K562 (cell line): Measurements from ENCODE around the gene ZNF487. TPM values are rescaled to one million over a fixed set of nuclear protein-coding genes. Genes with fewer than 3 reads are reported as not detected.

ENCODE experiments used
- BHLHE40 ChIP-seq: IDR thresholded peaks from 2 replicates; pipeline ENCODE4 v1.6.1; 2011; ENCODE audit warnings: low read length, improper control_type of control experiment
- COPS2 ChIP-seq: fragments of 450-650 bp; conservative IDR thresholded peaks from 2 replicates; pipeline ENCODE4 v1.6.1; 2016; ENCODE audit warnings: mild to moderate bottlenecking, moderate library complexity
- CREB3 ChIP-seq: fragments of 450-650 bp; conservative IDR thresholded peaks from 2 replicates; pipeline ENCODE4 v1.6.1; 2016; ENCODE audit warnings: missing genetic modification characterization, low read depth, mild to moderate bottlenecking, missing compliant biosample characterization, moderate library complexity
- DNMT1 ChIP-seq: fragments of 450-650 bp; IDR thresholded peaks from 2 replicates; pipeline ENCODE4 v1.6.1; 2016; ENCODE audit warnings: antibody characterized with exemption, mild to moderate bottlenecking
- ELF2 ChIP-seq: fragments of 250-450 bp; sonication (Bioruptor Pico); IDR thresholded peaks from 2 replicates; pipeline ENCODE4 v1.5.0; 2021; ENCODE audit warnings: mild to moderate bottlenecking
- IRF9 ChIP-seq: fragments of 450-650 bp; IDR thresholded peaks from 2 replicates; pipeline ENCODE4 v1.6.1; 2016; ENCODE audit warnings: missing biosample characterization, missing genetic modification characterization
- KDM5B ChIP-seq: fragments of 200-600 bp; sonication (generic); IDR thresholded peaks from 2 replicates; pipeline ENCODE4 v1.6.1; 2012; ENCODE audit warnings: low read depth, mild to moderate bottlenecking, moderate library complexity, low read length, control low read depth, inconsistent platforms; ENCODE audit not compliant: insufficient replicate concordance
- MIER1 ChIP-seq: fragments of 450-650 bp; IDR thresholded peaks from 2 replicates; pipeline ENCODE4 v1.6.1; 2016; ENCODE audit warnings: antibody characterized with exemption, mild to moderate bottlenecking, low read depth
- NCOA1 ChIP-seq: fragments of 450-650 bp; IDR thresholded peaks from 2 replicates; pipeline ENCODE4 v1.6.1; 2016; ENCODE audit warnings: low read depth
- NFXL1 ChIP-seq: fragments of 450-650 bp; formaldehyde crosslinking; IDR thresholded peaks from 2 replicates; pipeline ENCODE4 v1.4.0; 2021; ENCODE audit warnings: mild to moderate bottlenecking
- NFYB ChIP-seq: IDR thresholded peaks from 2 replicates; pipeline ENCODE4 v1.6.1; 2011; ENCODE audit warnings: mild to moderate bottlenecking, moderate library complexity; ENCODE audit not compliant: insufficient read length; ENCODE audit errors: extremely low read depth
- PPARD ChIP-seq: fragments of 250-450 bp; sonication (Bioruptor Pico); IDR thresholded peaks from 2 replicates; pipeline ENCODE4 v1.8.0; 2022; ENCODE audit warnings: inconsistent platforms, mild to moderate bottlenecking, moderate library complexity
- SMAD1 ChIP-seq: fragments of 150-350 bp; IDR thresholded peaks from 2 replicates; pipeline ENCODE4 v1.6.1; 2014; ENCODE audit warnings: low read length, low read depth; ENCODE audit not compliant: partially characterized antibody
- SP1 ChIP-seq: sonication (generic); formaldehyde crosslinking; IDR thresholded peaks from 2 replicates; pipeline ENCODE4 v1.8.1; 2022; ENCODE audit warnings: mild to moderate bottlenecking, missing genetic modification reagents
- SPI1 ChIP-seq: IDR thresholded peaks from 2 replicates; pipeline ENCODE4 v1.6.1; 2011; ENCODE audit warnings: low read depth, low read length, control low read depth, borderline replicate concordance
- SRF ChIP-seq, 2 experiments: fragments of 250-450, 450-650 bp in 1 of 2; sonication (Bioruptor Pico) in 1 of 2; sonication (generic) in 1 of 2; formaldehyde crosslinking; IDR thresholded peaks; 2 replicates each; pipeline versions ENCODE4 v1.5.0 to v1.5.1; 2020 to 2022; ENCODE audit warnings: mild to moderate bottlenecking in 1 of 2, missing genetic modification reagents in 1 of 2
- SRSF1 ChIP-seq: fragments of 200-400 bp; formaldehyde crosslinking; IDR thresholded peaks from 2 replicates; pipeline ENCODE4 v1.6.1; 2017; ENCODE audit warnings: mild to moderate bottlenecking, low read depth, low read length, moderate library complexity
- STAT6 ChIP-seq: sonication (generic); formaldehyde crosslinking; IDR thresholded peaks from 2 replicates; pipeline ENCODE4 v1.8.1; 2023; ENCODE audit warnings: mild to moderate bottlenecking, missing genetic modification reagents
- ZBTB12 ChIP-seq: fragments of 250-450 bp; sonication (Bioruptor Pico); IDR thresholded peaks from 2 replicates; pipeline ENCODE4 v1.4.0; 2020
- ZNF324 ChIP-seq: fragments of 250-450 bp; sonication (Bioruptor Pico); IDR thresholded peaks from 2 replicates; pipeline ENCODE4 v1.4.0; 2020; ENCODE audit warnings: mild to moderate bottlenecking
- ZNF511 ChIP-seq: sonication (generic); formaldehyde crosslinking; IDR thresholded peaks from 2 replicates; pipeline ENCODE4 v1.8.0; 2022; ENCODE audit warnings: mild to moderate bottlenecking, missing genetic modification reagents
- ZNF780A ChIP-seq: fragments of 250-450 bp; sonication (Bioruptor Pico); IDR thresholded peaks from 2 replicates; pipeline ENCODE4 v1.5.0; 2021; ENCODE audit warnings: mild to moderate bottlenecking
- polyA plus RNA-seq, 8 experiments: library from polyadenylated mRNA; depleted of rRNA in 4 of 8; stranded (reverse) in 5 of 8; unstranded in 3 of 8; fragments of >200 nt; fragmentation: Nextera tagmentation in 2 of 8; fragmentation: Illumina TruSeq in 1 of 8; extraction: Ambion mirVana in 2 of 8; extraction: Trizol in 1 of 8; gene quantifications; 2 replicates each; pipeline versions ENCODE4 v1.2.1 to v1.2.3, GENCODE V29; 2011 to 2014; ENCODE audit warnings: inconsistent platforms in 1 of 8, missing spikeins in 1 of 8
- total RNA-seq, 7 experiments: library from RNA; depleted of rRNA in 6 of 7; stranded (reverse); fragments of >200 nt in 6 of 7; fragmentation: Illumina TruSeq in 2 of 7; extraction: Trizol in 2 of 7; gene quantifications; 2 replicates each; pipeline versions ENCODE4 v1.2.1 to v1.2.3, GENCODE V29; 2011 to 2021; ENCODE audit warnings: low replicate concordance in 1 of 7

The ZNF487 gene
- total and polyA plus RNA-seq, 9 of the 15 experiments (the other 6 are each of a cell fraction or from before 2014, with no cell fraction given): 1.9 to 6.5 (median 4.2) TPM

DNA sequence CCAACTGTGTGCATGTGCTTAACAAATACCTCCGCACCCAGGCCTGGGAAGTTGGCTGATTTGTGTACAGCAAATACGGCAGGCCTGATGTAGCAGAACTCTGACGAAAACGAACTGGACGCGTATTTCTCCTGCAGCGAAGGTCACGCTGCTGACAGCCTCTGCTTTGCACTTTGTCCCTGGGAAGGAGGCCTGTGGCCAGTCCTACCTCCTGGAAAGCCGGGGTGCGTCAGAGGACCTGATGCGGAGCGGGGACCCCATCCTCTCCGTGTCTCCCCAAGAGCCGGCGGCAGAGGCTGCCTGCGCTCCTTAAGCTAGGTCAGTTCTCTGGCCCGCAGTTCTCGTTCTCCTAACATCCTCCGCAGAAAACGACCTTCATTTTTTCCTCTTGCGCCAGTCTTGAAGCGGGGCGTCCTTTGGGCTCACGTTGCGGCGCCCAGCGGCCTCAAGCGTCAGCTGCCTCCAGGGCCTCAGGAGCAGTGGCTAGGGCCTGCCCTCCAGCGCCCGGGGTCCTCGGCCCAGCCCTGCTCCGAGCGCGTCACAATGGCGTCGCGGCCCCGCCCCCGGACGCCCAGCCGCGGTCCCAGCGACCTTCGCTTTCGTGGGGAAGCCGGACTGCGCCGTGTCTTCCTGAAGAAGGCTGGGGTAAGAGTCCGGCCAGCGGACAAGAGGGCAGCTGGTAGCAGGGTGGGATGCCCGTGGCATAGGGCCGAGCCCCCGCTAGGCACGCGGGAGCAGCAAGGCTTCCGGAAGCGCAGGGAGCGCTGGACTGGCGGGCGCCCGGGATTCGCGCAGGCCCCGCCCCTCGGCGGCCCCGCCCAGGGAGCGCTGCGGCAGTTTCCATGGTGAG lies at the start of gene ZNF487 (continued):
- TF ChIP-seq ZNF324 (CRISPR knock-in tag): no peak
- peak; percentile 90 for TF ChIP-seq ZBTB12
- TF ChIP-seq NFYB: no peak
- peak; percentile 98 for TF ChIP-seq SP1
- no peak for TF ChIP-seq NFXL1 (CRISPR knock-in tag)
- peak; percentile 86 for TF ChIP-seq KDM5B
- TF ChIP-seq SRF (CRISPR knock-in tag; IDR thresholded peaks at IDR 0.05): 0 out of 4 replicates have a peak, but pooled peaks of 1 of the 2 experiments have one; percentile 23
- no peak for TF ChIP-seq DNMT1
- no peak for TF ChIP-seq SRSF1
- peak; percentile 79; the same call in 1 of the 2 replicates for TF ChIP-seq ZNF511 (CRISPR knock-in tag)
- no peak for TF ChIP-seq IRF9 (tag)
- TF ChIP-seq SPI1: no peak
- peak; percentile 79; the same call in 1 of the 2 replicates for TF ChIP-seq CREB3
- no peak for TF ChIP-seq ZNF780A
- TF ChIP-seq BHLHE40: peak; percentile 57
- peak; percentile 44; the same call in 1 of the 2 replicates for TF ChIP-seq NCOA1
- no peak for TF ChIP-seq PPARD
- 0 out of 2 replicates have a peak, but pooled peaks have one; percentile 60 for TF ChIP-seq STAT6 (CRISPR knock-in tag)
- TF ChIP-seq MIER1: no peak
- peak; percentile 85 for TF ChIP-seq ELF2 (CRISPR knock-in tag)
- peak; percentile 21 for TF ChIP-seq SMAD1
- TF ChIP-seq COPS2: no peak
